HEK293T (cell line): ENCODE measurements around the gene TNS3.

Source experiments
- CTBP1 ChIP-seq: fragments of 450-650 bp; IDR thresholded peaks from 2 replicates; pipeline ENCODE4 v1.6.1; 2016; ENCODE audit warnings: borderline replicate concordance
- FOXM1 ChIP-seq: fragments of 450-650 bp; IDR thresholded peaks from 2 replicates; pipeline ENCODE4 v1.6.1; 2017; ENCODE audit warnings: mild to moderate bottlenecking, borderline replicate concordance

- TF ChIP-seq CTBP1 (no peak), FOXM1 (no peak)
Observed at GRCh38 chr7:47447621-47448349, 134.1 kb downstream of the TNS3 start.
